ENCODE results near the gene MROH2A. TPM values are rescaled to one million over a fixed set of nuclear protein-coding genes. Genes with fewer than 3 reads are reported as not detected.

The MROH2A gene
- total RNA-seq, 1 experiment from 2014 or later: 1.4 TPM

DNA sequence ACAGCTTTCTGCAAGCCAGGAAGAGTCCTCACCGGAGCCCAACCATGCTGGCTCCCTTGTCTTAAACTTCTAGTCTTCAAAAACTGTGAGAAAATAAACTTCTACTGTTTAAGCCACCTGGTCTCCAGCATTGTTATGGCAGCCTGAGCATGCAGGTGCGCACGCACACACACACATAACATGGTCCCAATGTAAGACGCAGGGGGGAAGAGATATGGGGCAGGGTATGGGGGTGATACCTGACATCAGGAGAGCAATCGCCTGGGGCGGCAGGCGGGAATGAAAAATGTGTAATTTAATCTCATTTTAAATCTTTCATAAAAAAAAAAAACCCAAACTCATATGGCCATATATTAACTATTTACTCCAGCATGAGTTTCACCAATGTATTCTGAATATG is 58.2 kb downstream of the MROH2A start:
- peaks cover 44% of the 10 kb centered on the region for H3K36me3 ChIP-seq (ENCODE audit: low read depth)
- H3K27me3 ChIP-seq (ENCODE audit: insufficient read depth, low read depth): no peaks in the 10 kb centered on the region
- no peak overlapping the region for H3K4me3 ChIP-seq
- H3K79me2 ChIP-seq (ENCODE audit: low read depth): peaks cover 45% of the 10 kb centered on the region
- H3K27ac ChIP-seq: no peak overlapping the region
- BruUV-seq (replicated peaks): no TSS peak
- intact Hi-C loops (cut with micrococcal nuclease; ENCODE audit: unreplicated experiment): no loop called here
- ChIA-PET CTCF (no interaction called here), POLR2A (ENCODE audit: unreplicated experiment) (no interaction called here)
- peaks cover 14% of the 10 kb centered on the region; the same call in 1 of the 2 replicates for H4K20me1 ChIP-seq (ENCODE audit: insufficient read depth)
- DNase-seq: no peak
- no peak for TF ChIP-seq EZH2 (IDR thresholded peaks at IDR 0.05; ENCODE audit: low read depth)
- TF ChIP-seq, protein P1, sequence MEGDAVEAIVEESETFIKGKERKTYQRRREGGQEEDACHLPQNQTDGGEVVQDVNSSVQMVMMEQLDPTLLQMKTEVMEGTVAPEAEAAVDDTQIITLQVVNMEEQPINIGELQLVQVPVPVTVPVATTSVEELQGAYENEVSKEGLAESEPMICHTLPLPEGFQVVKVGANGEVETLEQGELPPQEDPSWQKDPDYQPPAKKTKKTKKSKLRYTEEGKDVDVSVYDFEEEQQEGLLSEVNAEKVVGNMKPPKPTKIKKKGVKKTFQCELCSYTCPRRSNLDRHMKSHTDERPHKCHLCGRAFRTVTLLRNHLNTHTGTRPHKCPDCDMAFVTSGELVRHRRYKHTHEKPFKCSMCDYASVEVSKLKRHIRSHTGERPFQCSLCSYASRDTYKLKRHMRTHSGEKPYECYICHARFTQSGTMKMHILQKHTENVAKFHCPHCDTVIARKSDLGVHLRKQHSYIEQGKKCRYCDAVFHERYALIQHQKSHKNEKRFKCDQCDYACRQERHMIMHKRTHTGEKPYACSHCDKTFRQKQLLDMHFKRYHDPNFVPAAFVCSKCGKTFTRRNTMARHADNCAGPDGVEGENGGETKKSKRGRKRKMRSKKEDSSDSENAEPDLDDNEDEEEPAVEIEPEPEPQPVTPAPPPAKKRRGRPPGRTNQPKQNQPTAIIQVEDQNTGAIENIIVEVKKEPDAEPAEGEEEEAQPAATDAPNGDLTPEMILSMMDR (conservative IDR thresholded peaks at IDR 0.05): no peak
- H3F3A ChIP-seq (ENCODE audit: insufficient read depth, low read depth): peaks cover 51% of the 10 kb centered on the region; the same call in 1 of the 2 replicates
- H3K4me1 ChIP-seq (replicated peaks; ENCODE audit: insufficient read depth): no peaks in the 10 kb centered on the region
- no peak overlapping the region for H2AFZ ChIP-seq
- no peaks in the 10 kb centered on the region for H3K9me2 ChIP-seq (ENCODE audit: insufficient read depth)
- no peak overlapping the region for H3K4me2 ChIP-seq
- no peaks in the 10 kb centered on the region for H3K9me3 ChIP-seq (ENCODE audit: insufficient read depth, low read depth)

DNA sequence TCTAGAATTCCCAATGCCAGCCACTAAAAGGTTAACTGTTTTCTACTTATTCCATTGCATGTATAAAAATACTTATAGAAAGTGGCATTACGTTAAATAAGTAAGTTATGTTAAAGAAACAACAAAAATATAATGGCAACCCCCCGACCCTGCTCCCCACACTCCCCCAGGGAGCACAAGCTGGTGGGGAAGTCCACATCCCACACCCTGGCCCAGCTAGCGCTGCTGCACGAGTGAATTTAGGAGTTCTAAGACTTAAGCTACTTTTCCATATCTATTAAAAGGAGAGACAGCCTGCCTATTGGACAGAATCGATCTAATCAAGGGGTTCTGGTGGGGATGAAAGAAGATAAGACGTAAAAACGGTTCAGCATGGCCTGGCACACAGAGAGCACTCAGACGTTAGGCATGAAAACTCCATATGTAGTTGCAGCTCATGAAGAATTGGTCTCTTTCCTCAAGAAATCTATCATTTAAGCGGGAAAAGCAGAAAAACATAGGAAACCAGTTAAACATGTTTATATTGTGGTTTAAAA is 59.6 kb downstream of the MROH2A start:
- Histone ChIP-seq H2AFZ (no peak overlapping the region), H3K27me3 (ENCODE audit: insufficient read depth, low read depth) (no peaks in the 10 kb centered on the region), H3K36me3 (ENCODE audit: low read depth) (peaks cover 58% of the 10 kb centered on the region), H4K20me1 (ENCODE audit: insufficient read depth) (peaks cover 14% of the 10 kb centered on the region; the same call in 1 of the 2 replicates), H3K4me1 (replicated peaks; ENCODE audit: insufficient read depth) (no peaks in the 10 kb centered on the region), H3K9me2 (ENCODE audit: insufficient read depth) (no peaks in the 10 kb centered on the region), H3K27ac (no peak overlapping the region), H3K79me2 (ENCODE audit: low read depth) (peaks cover 58% of the 10 kb centered on the region), H3K9me3 (ENCODE audit: insufficient read depth, low read depth) (no peaks in the 10 kb centered on the region), H3K4me2 (no peak overlapping the region), H3K4me3 (no peak overlapping the region), H3F3A (ENCODE audit: insufficient read depth, low read depth) (peaks cover 45% of the 10 kb centered on the region; the same call in 1 of the 2 replicates)
- POLR2A ChIA-PET (ENCODE audit: unreplicated experiment): no interaction called here
- intact Hi-C loops (cut with micrococcal nuclease; ENCODE audit: unreplicated experiment): no loop called here
- CTCF ChIA-PET: no interaction called here
- TF ChIP-seq, protein P1 (conservative IDR thresholded peaks at IDR 0.05): no peak
- TF ChIP-seq EZH2 (IDR thresholded peaks at IDR 0.05; ENCODE audit: low read depth): no peak
- DNase-seq: no peak
- no TSS peak for BruUV-seq (replicated peaks)

DNA sequence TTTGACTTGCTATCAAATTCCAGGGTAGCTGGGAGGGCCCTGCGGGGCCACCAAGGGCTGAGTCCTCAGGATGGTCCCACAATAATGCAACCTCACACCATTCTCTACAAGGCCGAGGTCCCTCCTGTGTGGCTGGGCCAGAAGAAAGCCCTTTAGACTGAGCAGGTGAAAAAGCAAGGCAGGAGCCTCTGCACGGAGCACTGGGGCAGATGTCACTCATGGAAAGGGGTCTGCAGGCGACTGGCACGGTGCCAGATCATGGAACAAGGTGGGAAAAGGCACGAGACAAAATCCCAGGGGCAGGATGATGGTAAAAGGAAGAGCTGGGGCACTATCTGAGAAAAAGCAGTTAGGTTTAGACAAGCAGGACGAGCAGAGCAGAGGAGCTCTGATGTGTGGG is 60.1 kb downstream of the MROH2A start:
- CTCF ChIA-PET: no interaction called here
- Histone ChIP-seq H3K36me3 (ENCODE audit: low read depth) (peaks cover 63% of the 10 kb centered on the region), H3K9me3 (ENCODE audit: insufficient read depth, low read depth) (no peaks in the 10 kb centered on the region), H3K4me2 (no peak overlapping the region), H3K4me1 (replicated peaks; ENCODE audit: insufficient read depth) (no peaks in the 10 kb centered on the region), H3K4me3 (no peak overlapping the region), H2AFZ (no peak overlapping the region), H3F3A (ENCODE audit: insufficient read depth, low read depth) (peaks cover 41% of the 10 kb centered on the region; the same call in 1 of the 2 replicates), H3K27ac (no peak overlapping the region), H4K20me1 (ENCODE audit: insufficient read depth) (peaks cover 14% of the 10 kb centered on the region; the same call in 1 of the 2 replicates), H3K79me2 (ENCODE audit: low read depth) (peaks cover 63% of the 10 kb centered on the region), H3K27me3 (ENCODE audit: insufficient read depth, low read depth) (no peaks in the 10 kb centered on the region), H3K9me2 (ENCODE audit: insufficient read depth) (no peaks in the 10 kb centered on the region)
- no TSS peak for BruUV-seq (replicated peaks)
- DNase-seq: no peak
- POLR2A ChIA-PET (ENCODE audit: unreplicated experiment): no interaction called here
- TF ChIP-seq, protein P1 (conservative IDR thresholded peaks at IDR 0.05): no peak
- TF ChIP-seq EZH2 (IDR thresholded peaks at IDR 0.05; ENCODE audit: low read depth): no peak
- intact Hi-C loops (cut with micrococcal nuclease; ENCODE audit: unreplicated experiment): no loop called here

Measured in PC-9 (cell line).